ENCODE measurements around the gene ANKRD11.
A peak's percentile ranks its signal among the peaks of the same experiment; 100 is the strongest.
"Not testable (repeated sequence)": the region's sequence is repeated elsewhere in the genome, so short reads cannot be mapped to it uniquely, and the experiment has no call there.

Gene ANKRD11

GRCh38 chr16:89333401-89334001, 156.9 kb downstream of the ANKRD11 start:
- peak in 1 of 2 donors; percentile 37 for DNase-seq (ENCODE audit: low read depth in 1 of 2, low spot score in 1 of 2)

- DNase-seq (ENCODE audit: low read depth in 1 of 2, low spot score in 1 of 2): no peak
Observed at GRCh38 chr16:89332902-89333245, 157.5 kb downstream of the ANKRD11 start.

- DNase-seq (ENCODE audit: low read depth in 1 of 2, low spot score in 1 of 2): no peak
Observed at GRCh38 chr16:89332243-89332901, 158.0 kb downstream of the ANKRD11 start.

DNA sequence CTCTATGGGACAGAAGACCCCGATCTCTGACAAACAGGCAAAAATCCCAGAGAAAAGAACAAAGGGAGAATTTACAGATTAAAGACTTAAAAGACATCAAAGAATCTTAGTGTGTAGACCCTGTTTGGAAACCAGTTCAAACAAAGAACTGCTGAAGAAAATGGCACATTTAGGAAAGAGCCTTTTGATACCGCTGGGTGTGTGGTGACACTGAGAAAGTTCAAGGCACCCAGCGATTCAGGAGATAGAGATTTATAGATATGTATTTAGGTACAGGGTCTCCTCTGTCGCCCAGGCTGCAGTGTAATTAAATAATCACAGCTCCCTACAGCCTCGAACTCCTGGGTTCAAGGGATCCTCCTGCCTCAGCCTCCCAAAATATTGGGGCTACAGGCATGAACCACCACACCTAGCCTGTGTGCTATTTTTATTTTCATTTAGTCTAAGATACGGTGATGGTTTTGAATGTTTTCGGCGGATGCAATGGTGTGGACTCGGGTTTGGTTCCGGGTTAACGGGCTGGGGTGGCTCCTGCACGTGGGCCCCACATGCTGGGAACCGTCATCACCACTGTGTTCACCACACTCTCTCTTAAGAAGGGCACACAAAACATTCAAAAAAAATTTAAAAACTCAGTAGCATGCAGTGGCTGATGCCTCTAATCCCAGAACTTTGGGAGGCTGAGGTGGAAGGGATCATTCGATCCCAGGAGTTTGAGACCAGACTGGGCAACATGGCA, 158.8 kb downstream of the ANKRD11 start:
- no peak for DNase-seq (ENCODE audit: low read depth in 1 of 2, low spot score in 1 of 2)

GRCh38 chr16:89330177-89330856, 160.0 kb downstream of the ANKRD11 start:
- DNase-seq (ENCODE audit: low read depth in 1 of 2, low spot score in 1 of 2): no peak

- not testable (repeated sequence) for DNase-seq (ENCODE audit: low read depth in 1 of 2, low spot score in 1 of 2)
Observed at GRCh38 chr16:89329830-89330176, 160.6 kb downstream of the ANKRD11 start.

- DNase-seq (ENCODE audit: low read depth in 1 of 2, low spot score in 1 of 2): not testable (repeated sequence)
Observed at GRCh38 chr16:89328412-89329400, 161.7 kb downstream of the ANKRD11 start.

- DNase-seq (ENCODE audit: low read depth in 1 of 2, low spot score in 1 of 2): no peak
Observed at GRCh38 chr16:89326721-89327120, 163.6 kb downstream of the ANKRD11 start.

- DNase-seq (ENCODE audit: low read depth in 1 of 2, low spot score in 1 of 2): no peak
Observed at GRCh38 chr16:89325861-89326471, 164.4 kb downstream of the ANKRD11 start.

- peak; percentile 48 to 55 for DNase-seq (ENCODE audit: low read depth in 1 of 2, low spot score in 1 of 2)
Observed at GRCh38 chr16:89324056-89325010, 166.0 kb downstream of the ANKRD11 start.

- no peak for DNase-seq (ENCODE audit: low read depth in 1 of 2, low spot score in 1 of 2)
Observed at GRCh38 chr16:89323120-89323960, 167.0 kb downstream of the ANKRD11 start.

GRCh38 chr16:89322321-89323119, 167.8 kb downstream of the ANKRD11 start:
- no peak for DNase-seq (ENCODE audit: low read depth in 1 of 2, low spot score in 1 of 2)

- no peak for DNase-seq (ENCODE audit: low read depth in 1 of 2, low spot score in 1 of 2)
Observed at GRCh38 chr16:89320782-89321501, 169.4 kb downstream of the ANKRD11 start.

DNA sequence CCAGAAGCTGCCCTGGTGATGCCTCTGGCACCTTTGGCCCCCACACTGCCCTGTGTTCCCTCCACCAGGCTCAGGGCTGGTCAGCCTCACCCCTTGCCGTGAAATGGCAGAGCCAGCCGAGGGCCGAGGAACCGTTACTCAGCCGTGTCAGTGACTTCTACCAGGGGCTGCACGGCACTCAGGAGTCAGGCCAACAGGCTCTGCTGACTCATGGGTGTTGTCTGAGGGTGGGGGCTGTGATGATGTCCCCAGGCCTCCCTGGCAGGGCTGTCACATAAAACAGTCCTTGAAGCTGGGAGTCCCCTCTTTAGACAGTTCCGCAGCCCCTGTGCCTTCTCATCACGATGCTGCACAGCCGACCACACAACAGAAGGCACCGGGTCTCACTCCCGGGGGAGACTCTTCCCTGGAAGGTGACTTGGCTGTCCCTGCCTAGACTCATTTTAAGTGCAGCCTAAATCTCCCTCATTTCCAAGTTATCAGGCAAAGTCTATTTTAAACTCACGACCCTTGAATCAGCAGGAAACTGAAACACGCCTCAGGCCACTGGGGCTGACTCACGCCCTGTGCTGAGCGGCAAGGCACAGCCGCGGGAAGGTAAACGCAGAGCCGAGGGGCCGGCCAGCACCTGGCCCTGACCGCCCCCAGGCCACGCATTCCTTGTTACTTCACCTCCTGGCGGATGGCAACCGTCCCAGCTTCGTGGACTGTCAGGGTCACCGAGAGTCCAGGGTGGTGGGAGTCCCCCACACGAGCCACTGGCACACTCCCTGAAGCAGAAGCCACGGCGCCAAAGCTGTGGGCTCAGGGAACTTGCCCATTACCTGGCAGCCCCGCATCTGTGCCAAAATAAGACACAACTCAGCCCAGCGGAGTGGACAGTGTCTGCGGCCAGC, 170.2 kb downstream of the ANKRD11 start:
- peak in 1 of 2 donors; percentile 31 for DNase-seq (ENCODE audit: low read depth in 1 of 2, low spot score in 1 of 2)

GRCh38 chr16:89319631-89319885, 170.8 kb downstream of the ANKRD11 start:
- DNase-seq (ENCODE audit: low read depth in 1 of 2, low spot score in 1 of 2): no peak
